WTC11 (cell line): ENCODE results near the gene USP47.

ENCODE experiments used
- CREB1 ChIP-seq: sonication (generic); formaldehyde crosslinking; IDR thresholded peaks from 2 replicates; pipeline ENCODE4 v1.8.0; 2023; ENCODE audit warnings: mild to moderate bottlenecking, missing genetic modification reagents
- ESRRA ChIP-seq: sonication (generic); formaldehyde crosslinking; IDR thresholded peaks from 2 replicates; pipeline ENCODE4 v1.8.1; 2022; ENCODE audit warnings: mild to moderate bottlenecking, missing genetic modification reagents, borderline replicate concordance
- MXD4 ChIP-seq: fragments of 250-450 bp; sonication (Bioruptor Pico); IDR thresholded peaks from 2 replicates; pipeline ENCODE4 v1.8.0; 2021; ENCODE audit warnings: mild to moderate bottlenecking, moderate library complexity, borderline replicate concordance
- SP1 ChIP-seq: sonication (generic); formaldehyde crosslinking; conservative IDR thresholded peaks from 2 replicates; pipeline ENCODE4 v1.8.1; 2022; ENCODE audit warnings: missing genetic modification reagents
- USF2 ChIP-seq: sonication (generic); formaldehyde crosslinking; IDR thresholded peaks from 2 replicates; pipeline ENCODE4 v1.8.1; 2023; ENCODE audit warnings: mild to moderate bottlenecking, missing genetic modification reagents, moderate library complexity
- TF ChIP-seq, protein P1 (sequence below): fragments of 200-600 bp; IDR thresholded peaks from 2 replicates; pipeline ENCODE4 v1.8.0; 2022; ENCODE audit warnings: antibody characterized with exemption

DNA sequence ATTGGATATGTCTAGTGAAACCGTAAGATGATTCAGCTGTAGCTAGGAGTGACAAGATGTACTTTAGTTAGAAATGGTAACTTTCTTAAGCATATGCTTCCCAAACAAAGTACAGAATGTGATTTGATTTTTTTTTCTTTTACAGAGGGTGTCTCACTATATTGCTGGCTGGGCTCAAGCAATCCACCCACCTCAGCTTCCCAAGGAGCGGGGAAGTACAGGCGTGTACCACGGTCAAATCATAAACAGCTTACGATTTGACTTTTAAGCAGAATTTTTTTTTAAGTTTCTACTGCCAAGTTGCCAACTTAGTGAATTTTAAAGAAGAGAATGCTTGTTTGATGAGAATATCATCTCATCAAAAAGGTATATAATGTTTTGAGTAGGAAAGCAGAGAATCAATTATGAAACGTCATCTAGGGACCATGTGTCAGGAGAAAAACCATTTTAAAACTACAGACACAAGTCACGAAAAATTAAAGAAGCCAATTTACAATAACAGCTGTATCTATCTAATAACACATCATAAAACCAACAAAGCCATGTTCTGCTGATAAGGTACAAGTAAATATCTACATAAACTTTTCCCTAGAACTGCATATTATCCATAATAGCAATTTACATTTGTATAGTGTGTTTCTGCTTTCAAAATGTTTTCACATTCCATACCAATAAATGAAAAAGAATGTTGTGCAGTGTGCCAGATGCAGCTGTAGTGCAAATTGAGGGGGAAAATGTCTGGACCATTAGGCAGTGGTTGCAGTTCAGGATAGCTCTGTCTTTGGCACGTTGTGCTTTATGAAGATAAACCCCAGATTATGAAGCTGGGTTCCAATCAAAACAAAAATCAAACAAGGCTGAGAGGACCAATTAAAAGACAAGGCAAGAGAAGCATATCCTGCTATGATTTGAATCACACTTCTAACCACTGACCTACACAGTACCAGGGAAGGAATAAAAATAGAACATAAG lies 33.7 kb upstream of the USP47 start:
- TF ChIP-seq, protein P1, sequence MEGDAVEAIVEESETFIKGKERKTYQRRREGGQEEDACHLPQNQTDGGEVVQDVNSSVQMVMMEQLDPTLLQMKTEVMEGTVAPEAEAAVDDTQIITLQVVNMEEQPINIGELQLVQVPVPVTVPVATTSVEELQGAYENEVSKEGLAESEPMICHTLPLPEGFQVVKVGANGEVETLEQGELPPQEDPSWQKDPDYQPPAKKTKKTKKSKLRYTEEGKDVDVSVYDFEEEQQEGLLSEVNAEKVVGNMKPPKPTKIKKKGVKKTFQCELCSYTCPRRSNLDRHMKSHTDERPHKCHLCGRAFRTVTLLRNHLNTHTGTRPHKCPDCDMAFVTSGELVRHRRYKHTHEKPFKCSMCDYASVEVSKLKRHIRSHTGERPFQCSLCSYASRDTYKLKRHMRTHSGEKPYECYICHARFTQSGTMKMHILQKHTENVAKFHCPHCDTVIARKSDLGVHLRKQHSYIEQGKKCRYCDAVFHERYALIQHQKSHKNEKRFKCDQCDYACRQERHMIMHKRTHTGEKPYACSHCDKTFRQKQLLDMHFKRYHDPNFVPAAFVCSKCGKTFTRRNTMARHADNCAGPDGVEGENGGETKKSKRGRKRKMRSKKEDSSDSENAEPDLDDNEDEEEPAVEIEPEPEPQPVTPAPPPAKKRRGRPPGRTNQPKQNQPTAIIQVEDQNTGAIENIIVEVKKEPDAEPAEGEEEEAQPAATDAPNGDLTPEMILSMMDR = no peak
- TF ChIP-seq SP1 (CRISPR knock-in tag) (no peak), ESRRA (CRISPR knock-in tag) (no peak), USF2 (CRISPR knock-in tag) (no peak), MXD4 (no peak), CREB1 (no peak)
